NCI-H1105 treated with DMSO at 0.1 percent for 48 hours (cell line): ENCODE measurements around the gene ATG2B.

Experiments used
- DNase-seq: peaks from one replicate; lab custom pipeline; 2025; lab: John Stamatoyannopoulos, UW

Gene ATG2B

GRCh38 chr14:96362965-96363750 lies at the start of gene ATG2B, which contains the start of gene GSKIP:
Gene ATG2B, minus strand, starts transcription at chr14:96363341. Its CDS starts 365 bp downstream, at chr14:96362976.
Gene GSKIP, plus strand, starts transcription at chr14:96363526. Its CDS starts 18,722 bp downstream, at chr14:96382248.
- DNase-seq, result peak; percentile 90

GRCh38 chr14:96410119-96410518 lies 47.0 kb upstream of the ATG2B start:
- no peak for DNase-seq

GRCh38 chr14:96409701-96410100 lies 46.6 kb upstream of the ATG2B start:
- no peak for DNase-seq

- DNase-seq, result no peak
These were observed 45.5 kb upstream of the ATG2B start for GRCh38 chr14:96408608-96409007.

GRCh38 chr14:96407935-96408570 lies 44.9 kb upstream of the ATG2B start:
- no peak for DNase-seq

GRCh38 chr14:96405677-96406076 lies 42.5 kb upstream of the ATG2B start:
- DNase-seq, result no peak

- DNase-seq, result no peak
These were observed 40.3 kb upstream of the ATG2B start for GRCh38 chr14:96403409-96403808.

GRCh38 chr14:96400495-96400894 lies 37.4 kb upstream of the ATG2B start:
- DNase-seq, result no peak

GRCh38 chr14:96399405-96399804 lies 36.3 kb upstream of the ATG2B start:
- no peak for DNase-seq

- no peak for DNase-seq
These were observed 35.8 kb upstream of the ATG2B start for GRCh38 chr14:96398921-96399320.

GRCh38 chr14:96398432-96398831 lies 35.3 kb upstream of the ATG2B start:
- no peak for DNase-seq

GRCh38 chr14:96394047-96394815 lies 31.1 kb upstream of the ATG2B start:
- DNase-seq, result no peak

GRCh38 chr14:96393071-96393691 lies 30.0 kb upstream of the ATG2B start:
- DNase-seq, result no peak

GRCh38 chr14:96391293-96392118 lies 28.4 kb upstream of the ATG2B start:
- peak; percentile 92 for DNase-seq

- DNase-seq, result no peak
These were observed 27.8 kb upstream of the ATG2B start for GRCh38 chr14:96390965-96391292.

GRCh38 chr14:96385385-96385784 lies 22.2 kb upstream of the ATG2B start:
- DNase-seq, result no peak

GRCh38 chr14:96384740-96385139 lies 21.6 kb upstream of the ATG2B start:
- DNase-seq, result no peak

GRCh38 chr14:96384053-96384452 lies 20.9 kb upstream of the ATG2B start:
- DNase-seq, result no peak

GRCh38 chr14:96383445-96383844 lies 20.3 kb upstream of the ATG2B start:
- no peak for DNase-seq

- no peak for DNase-seq
These were observed 17.6 kb upstream of the ATG2B start for GRCh38 chr14:96380735-96381134.

- DNase-seq, result no peak
These were observed 13.0 kb upstream of the ATG2B start for GRCh38 chr14:96376093-96376492.

- no peak for DNase-seq
These were observed 10.4 kb upstream of the ATG2B start for GRCh38 chr14:96373538-96373937.
